ENCODE results near the gene SECISBP2.

GRCh38 chr9:89377411-89377810 is 59.1 kb downstream of the SECISBP2 start:
- TF ChIP-seq CTCF (IDR thresholded peaks at IDR 0.05) (no peak), POLR2A (IDR thresholded peaks at IDR 0.05) (no peak)
